Measurements from ENCODE around the gene L3HYPDH. TPM values are rescaled to one million over a fixed set of nuclear protein-coding genes. Genes with fewer than 3 reads are reported as not detected.
A peak's percentile ranks its signal among the peaks of the same experiment; 100 is the strongest.

L3HYPDH gene
- total and polyA plus RNA-seq, 8 donors = 4.9 to 40.2 (median 17.6) TPM

DNA sequence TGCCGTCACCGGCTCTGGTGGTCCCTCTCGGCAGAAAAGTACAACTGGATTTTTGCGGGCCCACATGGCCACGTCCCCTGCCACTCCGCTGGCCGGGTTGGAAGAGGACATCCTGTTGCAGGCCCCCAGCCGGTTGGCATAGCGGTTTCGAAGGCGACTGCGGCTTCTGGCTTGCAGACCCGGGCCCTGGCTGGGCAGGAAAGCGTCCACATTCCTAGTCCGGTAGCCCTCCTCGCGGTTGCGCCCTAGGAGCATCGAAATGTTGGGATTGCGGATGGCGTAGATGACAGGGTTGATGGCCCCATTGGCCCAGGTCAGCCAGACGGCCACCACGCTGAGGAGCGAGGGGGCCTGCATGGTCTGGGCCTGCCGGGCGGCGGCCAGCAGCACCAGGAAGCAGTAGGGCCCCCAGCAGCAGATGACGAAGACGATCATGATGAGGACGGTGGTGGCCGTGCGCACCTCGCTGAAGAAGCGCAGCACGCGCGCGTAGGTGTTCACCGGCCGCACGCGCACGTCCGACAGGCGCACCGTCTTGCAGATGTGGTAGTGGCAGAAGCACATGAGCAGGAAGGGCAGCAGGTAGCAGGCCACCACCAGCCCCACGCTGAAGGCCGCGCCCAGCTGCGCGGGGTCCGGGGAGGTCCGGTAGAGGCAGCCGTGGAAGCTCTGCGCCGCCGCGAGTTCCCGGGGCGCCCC lies 20.3 kb downstream of the L3HYPDH start:
- Histone ChIP-seq H3K36me3 (no peaks in the 10 kb centered on the region), H3K4me1 (peaks cover 7 to 20% (median 14%) of the 10 kb centered on the region in 4 donors), H3K4me3 (peak overlapping the region; percentile 55 to 71 (median 67)), H3K27me3 (peaks cover 0 to 12% (median 9%) of the 10 kb centered on the region in 3 donors), H3K27ac (peak overlapping the region; percentile 64 to 84 (median 73)), H3K9me3 (no peaks in the 10 kb centered on the region)
- DNase-seq = peak in 1 of 2 donors; percentile 63
- no peak for TF ChIP-seq POLR2A (IDR thresholded peaks at IDR 0.05)
- TF ChIP-seq, protein P1, sequence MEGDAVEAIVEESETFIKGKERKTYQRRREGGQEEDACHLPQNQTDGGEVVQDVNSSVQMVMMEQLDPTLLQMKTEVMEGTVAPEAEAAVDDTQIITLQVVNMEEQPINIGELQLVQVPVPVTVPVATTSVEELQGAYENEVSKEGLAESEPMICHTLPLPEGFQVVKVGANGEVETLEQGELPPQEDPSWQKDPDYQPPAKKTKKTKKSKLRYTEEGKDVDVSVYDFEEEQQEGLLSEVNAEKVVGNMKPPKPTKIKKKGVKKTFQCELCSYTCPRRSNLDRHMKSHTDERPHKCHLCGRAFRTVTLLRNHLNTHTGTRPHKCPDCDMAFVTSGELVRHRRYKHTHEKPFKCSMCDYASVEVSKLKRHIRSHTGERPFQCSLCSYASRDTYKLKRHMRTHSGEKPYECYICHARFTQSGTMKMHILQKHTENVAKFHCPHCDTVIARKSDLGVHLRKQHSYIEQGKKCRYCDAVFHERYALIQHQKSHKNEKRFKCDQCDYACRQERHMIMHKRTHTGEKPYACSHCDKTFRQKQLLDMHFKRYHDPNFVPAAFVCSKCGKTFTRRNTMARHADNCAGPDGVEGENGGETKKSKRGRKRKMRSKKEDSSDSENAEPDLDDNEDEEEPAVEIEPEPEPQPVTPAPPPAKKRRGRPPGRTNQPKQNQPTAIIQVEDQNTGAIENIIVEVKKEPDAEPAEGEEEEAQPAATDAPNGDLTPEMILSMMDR (IDR thresholded peaks at IDR 0.05) = no peak
- TF ChIP-seq POLR2AphosphoS5 (IDR thresholded peaks at IDR 0.05) = no peak
- TF ChIP-seq EP300 (IDR thresholded peaks at IDR 0.05) = no peak
- 19 to 42% (median 30%) methylated on average over 27 to 60 of the region's 60 CpGs for WGBS, 5 donors
- intact Hi-C loops (cut with DNase I; ENCODE audit: low total_unique reads) = no loop called here

DNA sequence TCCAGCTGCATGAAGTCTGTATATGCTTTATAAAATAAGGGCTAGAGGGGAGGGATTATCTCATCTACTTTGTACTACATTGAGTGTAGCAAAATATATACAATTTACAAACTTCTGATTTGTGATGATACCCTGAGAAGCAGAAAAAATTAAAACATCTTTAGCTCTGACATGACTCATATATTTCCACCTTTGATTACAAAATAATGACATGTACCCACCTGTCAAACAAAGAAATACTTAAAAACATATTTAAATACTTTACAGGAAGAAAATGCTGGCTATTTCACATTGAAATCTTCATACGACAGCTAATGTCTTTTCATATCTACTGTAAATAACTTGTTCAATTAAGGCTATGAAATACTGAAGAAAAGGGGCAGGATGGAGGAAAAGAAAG lies 22.3 kb downstream of the L3HYPDH start:
- 89 to 100% (median 91%) methylated on average over 1 of the region's 1 CpG for WGBS, 5 donors
- H3K36me3 ChIP-seq = no peaks in the 10 kb centered on the region
- intact Hi-C loops (cut with DNase I; ENCODE audit: low total_unique reads) = no loop called here
- TF ChIP-seq, protein P1 (IDR thresholded peaks at IDR 0.05) = no peak
- TF ChIP-seq POLR2AphosphoS5 (IDR thresholded peaks at IDR 0.05) = no peak
- TF ChIP-seq POLR2A (IDR thresholded peaks at IDR 0.05) = no peak
- TF ChIP-seq EP300 (IDR thresholded peaks at IDR 0.05) = no peak
- H3K27ac ChIP-seq = no peak overlapping the region
- no peaks in the 10 kb centered on the region for H3K9me3 ChIP-seq
- peaks cover 7 to 20% (median 14%) of the 10 kb centered on the region in 4 donors for H3K4me1 ChIP-seq
- peaks cover 0 to 12% (median 9%) of the 10 kb centered on the region in 3 donors for H3K27me3 ChIP-seq
- H3K4me3 ChIP-seq = no peak overlapping the region
- DNase-seq = no peak

DNA sequence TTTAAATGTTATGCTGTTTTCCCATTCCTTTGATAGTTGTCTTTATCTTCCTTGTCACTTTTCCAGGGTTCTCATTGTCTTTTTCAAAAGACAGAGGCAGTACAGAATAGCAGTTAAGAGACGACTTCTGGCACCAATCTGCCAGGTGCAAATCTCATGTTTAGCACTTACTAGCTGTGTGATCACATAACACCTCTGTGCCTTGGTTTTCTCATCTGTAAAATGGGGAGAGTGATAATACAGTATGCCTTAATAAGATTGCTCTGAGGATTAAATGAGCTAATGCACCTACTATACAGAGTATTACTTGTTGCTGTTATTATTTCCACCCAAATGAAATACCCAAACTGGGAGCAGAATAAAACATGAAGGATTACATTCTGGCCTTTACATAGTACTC lies 23.8 kb downstream of the L3HYPDH start:
- 85 to 100% (median 92%) methylated on average over 1 of the region's 1 CpG for WGBS, 5 donors
- peaks cover 0 to 10% (median 6%) of the 10 kb centered on the region in 4 donors for H3K36me3 ChIP-seq
- H3K27me3 ChIP-seq = peaks cover 0 to 12% (median 9%) of the 10 kb centered on the region in 3 donors
- intact Hi-C loops (cut with DNase I; ENCODE audit: low total_unique reads) = no loop called here
- H3K9me3 ChIP-seq = no peaks in the 10 kb centered on the region
- DNase-seq = no peak
- peaks cover 7 to 16% (median 13%) of the 10 kb centered on the region in 4 donors for H3K4me1 ChIP-seq
- TF ChIP-seq POLR2AphosphoS5 (IDR thresholded peaks at IDR 0.05) = no peak
- no peak for TF ChIP-seq POLR2A (IDR thresholded peaks at IDR 0.05)
- TF ChIP-seq, protein P1 (IDR thresholded peaks at IDR 0.05) = no peak
- no peak for TF ChIP-seq EP300 (IDR thresholded peaks at IDR 0.05)
- no peak overlapping the region for H3K4me3 ChIP-seq
- H3K27ac ChIP-seq = no peak overlapping the region

DNA sequence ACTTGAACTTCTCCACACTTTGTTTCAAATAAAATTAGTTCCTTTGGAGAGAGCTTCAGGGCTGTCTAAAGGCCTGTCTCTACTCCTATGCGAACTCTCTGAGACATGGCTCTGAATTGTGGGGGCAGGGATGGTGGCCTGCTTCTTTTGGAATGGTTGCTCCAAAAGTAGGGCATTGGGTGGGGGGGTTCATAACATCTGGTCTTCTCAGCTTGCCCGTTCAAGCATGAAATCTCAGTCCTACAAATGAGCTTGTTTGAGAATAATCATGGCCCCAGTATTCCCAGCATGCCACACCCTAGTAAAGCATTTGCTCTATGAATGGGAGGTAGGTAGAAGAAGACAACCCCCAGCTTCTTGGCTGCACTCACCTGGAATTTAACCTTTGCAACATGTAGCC lies 25.7 kb downstream of the L3HYPDH start:
- no peak for TF ChIP-seq EP300 (IDR thresholded peaks at IDR 0.05)
- TF ChIP-seq POLR2A (IDR thresholded peaks at IDR 0.05) = no peak
- no peak for TF ChIP-seq POLR2AphosphoS5 (IDR thresholded peaks at IDR 0.05)
- TF ChIP-seq, protein P1 (IDR thresholded peaks at IDR 0.05) = no peak
- Histone ChIP-seq H3K27me3 (no peaks in the 10 kb centered on the region), H3K36me3 (peaks cover 0 to 11% (median 9%) of the 10 kb centered on the region in 4 donors), H3K9me3 (no peaks in the 10 kb centered on the region), H3K4me1 (peaks cover 0 to 2% (median under 1%) of the 10 kb centered on the region in 4 donors), H3K27ac (no peak overlapping the region), H3K4me3 (no peak overlapping the region)
- intact Hi-C loops (cut with DNase I; ENCODE audit: low total_unique reads) = no loop called here
- DNase-seq = no peak
- WGBS, 5 donors = 93 to 100% (median 95%) methylated on average over 2 of the region's 2 CpGs
